Smooth muscle cell (in vitro differentiated cells): ENCODE data around the gene TTC16. TPM values are rescaled to one million over a fixed set of nuclear protein-coding genes. Genes with fewer than 3 reads are reported as not detected.

ENCODE experiments used
- DNase-seq: peaks from one replicate; lab custom pipeline; 2025; ENCODE audit not compliant: unreplicated experiment; lab: John Stamatoyannopoulos, UW
- H2AFZ ChIP-seq: fragments of 200-600 bp; sonication (generic); 2 replicates; pipeline ENCODE4 v1.6.0; 2016; ENCODE audit warnings: antibody characterized with exemption, low read depth, mild to moderate bottlenecking
- H3F3A ChIP-seq: fragments of 200-600 bp; sonication (generic); 2 replicates; pipeline ENCODE4 v1.6.0; 2017; ENCODE audit warnings: antibody characterized with exemption, low read depth
- H3K27ac ChIP-seq: fragments of 200-600 bp; sonication (generic); 2 replicates; pipeline ENCODE4 v1.5.1; 2016; ENCODE audit warnings: low read depth, mild to moderate bottlenecking
- H3K27me3 ChIP-seq: fragments of 200-600 bp; sonication (generic); 2 replicates; pipeline ENCODE4 v1.6.1; 2016; ENCODE audit warnings: low read depth, mild to moderate bottlenecking
- H3K36me3 ChIP-seq: fragments of 200-600 bp; sonication (generic); 2 replicates; pipeline ENCODE4 v1.5.1; 2016; ENCODE audit warnings: low read depth
- H3K4me1 ChIP-seq: fragments of 200-600 bp; sonication (generic); 2 replicates; pipeline ENCODE4 v1.5.1; 2016; ENCODE audit warnings: low read depth
- H3K4me2 ChIP-seq: fragments of 200-600 bp; sonication (generic); 2 replicates; pipeline ENCODE4 v1.6.0; 2016; ENCODE audit warnings: mild to moderate bottlenecking
- H3K4me3 ChIP-seq: fragments of 200-600 bp; sonication (generic); 2 replicates; pipeline ENCODE4 v1.5.1; 2016; ENCODE audit warnings: mild to moderate bottlenecking
- H3K79me2 ChIP-seq: fragments of 200-600 bp; sonication (generic); 2 replicates; pipeline ENCODE4 v1.6.0; 2016; ENCODE audit warnings: low read depth, mild to moderate bottlenecking
- H3K9ac ChIP-seq: fragments of 200-600 bp; sonication (generic); 2 replicates; pipeline ENCODE4 v1.6.0; 2016; ENCODE audit warnings: low read depth
- H3K9me3 ChIP-seq: fragments of 200-600 bp; sonication (generic); replicated peaks from 2 replicates; pipeline ENCODE4 v1.5.1; 2016; ENCODE audit warnings: low read depth
- H4K20me1 ChIP-seq: fragments of 200-600 bp; sonication (generic); 2 replicates; pipeline ENCODE4 v1.6.0; 2016; ENCODE audit warnings: low read depth
- WGBS: methylation state at CpG from one replicate; pipeline ENCODE4 v1.1.7; 2016; ENCODE audit warnings: low lambda C conversion rate; 5-methylcytosine and 5-hydroxymethylcytosine counted together
- polyA plus RNA-seq: library from polyadenylated mRNA; unstranded; fragments of >200 nt; fragmentation: Nextera tagmentation; extraction: Ambion mirVana; gene quantifications from 2 replicates; pipeline ENCODE4 v1.2.1, GENCODE V29; 2016
- total RNA-seq: library from RNA; depleted of rRNA; stranded (reverse); fragments of >200 nt; gene quantifications from 2 replicates; pipeline ENCODE4 v1.2.3, GENCODE V29; 2014
- TF ChIP-seq, protein P1 (sequence below): fragments of 200-600 bp; sonication (generic); IDR thresholded peaks from 2 replicates; pipeline ENCODE4 v1.5.1; 2017; ENCODE audit warnings: borderline replicate concordance, mild to moderate bottlenecking, antibody characterized with exemption; ENCODE audit not compliant: insufficient read depth, poor library complexity, severe bottlenecking

Gene TTC16
- total and polyA plus RNA-seq, 2 experiments from 2014 or later: 0.22 TPM; not detected in 1

DNA sequence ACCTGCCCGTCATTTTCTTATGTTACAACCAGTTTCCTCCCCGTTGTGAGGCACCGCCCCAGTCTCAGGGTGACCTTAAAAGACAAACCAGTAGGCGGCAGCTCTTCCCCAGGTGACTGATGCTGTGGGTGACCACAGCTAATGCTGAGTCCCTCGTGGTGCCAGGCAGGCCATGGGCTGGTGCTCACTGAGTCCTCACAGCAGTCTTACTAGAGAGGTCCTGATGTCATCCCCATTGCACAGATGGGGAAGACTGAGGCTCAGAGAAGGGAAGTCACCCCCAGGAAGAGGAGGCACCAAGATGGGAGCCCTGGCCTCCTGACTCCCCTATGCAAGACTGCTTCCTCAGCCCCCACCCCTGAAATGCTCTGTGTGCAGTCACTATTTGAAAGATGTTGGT lies 8.1 kb upstream of the TTC16 start:
- TF ChIP-seq, protein P1, sequence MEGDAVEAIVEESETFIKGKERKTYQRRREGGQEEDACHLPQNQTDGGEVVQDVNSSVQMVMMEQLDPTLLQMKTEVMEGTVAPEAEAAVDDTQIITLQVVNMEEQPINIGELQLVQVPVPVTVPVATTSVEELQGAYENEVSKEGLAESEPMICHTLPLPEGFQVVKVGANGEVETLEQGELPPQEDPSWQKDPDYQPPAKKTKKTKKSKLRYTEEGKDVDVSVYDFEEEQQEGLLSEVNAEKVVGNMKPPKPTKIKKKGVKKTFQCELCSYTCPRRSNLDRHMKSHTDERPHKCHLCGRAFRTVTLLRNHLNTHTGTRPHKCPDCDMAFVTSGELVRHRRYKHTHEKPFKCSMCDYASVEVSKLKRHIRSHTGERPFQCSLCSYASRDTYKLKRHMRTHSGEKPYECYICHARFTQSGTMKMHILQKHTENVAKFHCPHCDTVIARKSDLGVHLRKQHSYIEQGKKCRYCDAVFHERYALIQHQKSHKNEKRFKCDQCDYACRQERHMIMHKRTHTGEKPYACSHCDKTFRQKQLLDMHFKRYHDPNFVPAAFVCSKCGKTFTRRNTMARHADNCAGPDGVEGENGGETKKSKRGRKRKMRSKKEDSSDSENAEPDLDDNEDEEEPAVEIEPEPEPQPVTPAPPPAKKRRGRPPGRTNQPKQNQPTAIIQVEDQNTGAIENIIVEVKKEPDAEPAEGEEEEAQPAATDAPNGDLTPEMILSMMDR: no peak
- no peaks in the 10 kb centered on the region for H3K36me3 ChIP-seq
- H3F3A ChIP-seq: no peaks in the 10 kb centered on the region
- H3K27ac ChIP-seq: no peak overlapping the region
- H3K9me3 ChIP-seq: no peaks in the 10 kb centered on the region
- H3K4me3 ChIP-seq: no peak overlapping the region
- H3K27me3 ChIP-seq: no peaks in the 10 kb centered on the region
- no peaks in the 10 kb centered on the region for H3K79me2 ChIP-seq
- WGBS: 55% methylated on average over 5 of the region's 5 CpGs
- no peak overlapping the region for H3K9ac ChIP-seq
- peaks cover 7% of the 10 kb centered on the region for H3K4me1 ChIP-seq
- H4K20me1 ChIP-seq: no peaks in the 10 kb centered on the region
- H2AFZ ChIP-seq: no peak overlapping the region
- no peak overlapping the region for H3K4me2 ChIP-seq
- no peak for DNase-seq

DNA sequence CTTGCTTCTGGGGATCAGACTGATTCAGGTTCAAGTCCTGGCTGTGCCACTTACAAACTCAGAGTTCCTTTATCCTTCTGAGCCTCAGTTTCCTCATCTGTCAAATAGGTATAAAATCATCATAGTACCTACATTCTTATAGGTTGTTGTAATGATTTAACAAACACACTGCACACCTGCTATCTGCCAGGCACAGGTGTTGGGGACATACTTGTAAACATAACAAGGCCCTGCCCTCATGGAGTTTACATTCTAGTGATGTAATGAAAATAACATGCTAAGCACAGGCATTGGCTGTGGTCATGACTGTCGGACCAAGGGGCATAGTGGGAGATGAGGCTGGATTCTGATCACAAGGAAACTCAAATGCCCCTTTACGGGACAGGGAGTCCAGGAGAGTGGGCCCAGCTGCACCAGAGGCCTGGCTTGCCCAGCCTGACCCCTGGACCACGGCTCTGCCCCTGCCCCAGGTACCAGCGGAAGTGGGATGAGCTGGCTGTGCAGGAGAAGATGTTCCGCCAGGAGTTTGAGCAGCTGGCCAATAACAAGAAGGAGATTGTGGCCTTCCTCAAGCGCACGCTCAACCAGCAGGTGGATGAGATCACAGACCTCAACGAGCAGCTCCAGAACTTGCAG lies 6.8 kb upstream of the TTC16 start:
- H2AFZ ChIP-seq: no peak overlapping the region
- TF ChIP-seq, protein P1: no peak

DNA sequence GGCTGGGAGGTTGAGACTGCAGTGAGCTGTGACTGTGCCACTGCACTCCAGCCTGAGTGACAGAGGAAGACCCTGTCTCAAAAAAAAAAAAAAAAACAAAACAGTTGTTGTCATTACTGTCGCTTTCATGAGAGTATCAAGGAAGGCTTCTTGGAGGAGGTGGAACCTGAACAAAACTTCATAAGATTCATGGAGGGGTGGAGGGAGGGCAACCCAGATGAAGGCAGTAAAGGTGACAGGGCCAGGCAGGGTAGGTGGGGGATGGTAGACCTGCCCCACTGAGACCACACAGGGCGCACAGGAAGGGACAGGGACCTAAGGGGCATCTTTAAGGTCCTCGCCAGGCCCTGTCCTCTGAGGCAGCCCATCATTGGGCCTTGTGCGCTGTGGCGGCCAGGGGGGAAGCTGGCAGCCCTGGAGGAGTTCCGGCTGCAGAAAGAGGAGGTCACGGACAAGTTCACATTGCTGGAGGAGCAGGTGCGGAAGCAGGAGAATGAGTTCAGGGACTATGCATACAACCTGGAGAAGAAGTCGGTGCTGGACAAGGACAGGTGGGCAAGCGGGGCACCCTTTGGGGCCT lies 5.6 kb upstream of the TTC16 start:
- H3K4me2 ChIP-seq: no peak overlapping the region
- no peaks in the 10 kb centered on the region for H4K20me1 ChIP-seq
- TF ChIP-seq, protein P1: no peak
- no peak overlapping the region for H3K4me3 ChIP-seq
- no peak overlapping the region for H3K9ac ChIP-seq
- 94% methylated on average over 10 of the region's 10 CpGs for WGBS
- H2AFZ ChIP-seq: no peak overlapping the region
- no peak for DNase-seq
- no peak overlapping the region for H3K27ac ChIP-seq
- peaks cover 11% of the 10 kb centered on the region for H3K4me1 ChIP-seq
- no peaks in the 10 kb centered on the region for H3K79me2 ChIP-seq
- no peaks in the 10 kb centered on the region for H3K27me3 ChIP-seq
- H3K9me3 ChIP-seq: no peaks in the 10 kb centered on the region
- H3K36me3 ChIP-seq: no peaks in the 10 kb centered on the region
- no peaks in the 10 kb centered on the region for H3F3A ChIP-seq

More for the DNA sequence above, 6.8 kb upstream of the TTC16 start:
- H3K9me3 ChIP-seq: no peaks in the 10 kb centered on the region
- DNase-seq: no peak
- no peak overlapping the region for H3K9ac ChIP-seq
- H3K36me3 ChIP-seq: no peaks in the 10 kb centered on the region
- WGBS: 96% methylated on average over 8 of the region's 8 CpGs
- no peaks in the 10 kb centered on the region for H4K20me1 ChIP-seq
- no peaks in the 10 kb centered on the region for H3F3A ChIP-seq
- H3K27me3 ChIP-seq: no peaks in the 10 kb centered on the region
- no peak overlapping the region for H3K27ac ChIP-seq
- no peak overlapping the region for H3K4me3 ChIP-seq
- no peaks in the 10 kb centered on the region for H3K79me2 ChIP-seq
- no peak overlapping the region for H3K4me2 ChIP-seq
- peaks cover 7% of the 10 kb centered on the region for H3K4me1 ChIP-seq
